Sigmoid colon (tissue), 7 donors: ENCODE results near the gene PHOSPHO2. TPM values are rescaled to one million over a fixed set of nuclear protein-coding genes. Genes with fewer than 3 reads are reported as not detected.

Experiments
- DNase-seq: peaks from one replicate; pipeline ENCODE4 v3.0.0-alpha.2; 2019
- H3K27ac ChIP-seq, 4 donors: fragments of 200-600 bp; sonication (generic); one replicate each; pipeline ENCODE4 v1.5.1; 2016 to 2019; ENCODE audit warnings: mild to moderate bottlenecking in 1 of 4
- H3K27me3 ChIP-seq, 3 donors: fragments of 200-600 bp; sonication (generic); one replicate each; pipeline ENCODE4 v1.5.1; 2019; ENCODE audit warnings: mild to moderate bottlenecking in 1 of 3
- H3K36me3 ChIP-seq, 4 donors: fragments of 200-600 bp; sonication (generic); one replicate each; pipeline ENCODE4 v1.5.1; 2016 to 2019
- H3K4me1 ChIP-seq, 4 donors: fragments of 200-600 bp; sonication (generic); one replicate each; pipeline ENCODE4 v1.5.1; 2017 to 2019
- H3K4me3 ChIP-seq, 4 donors: fragments of 200-600 bp; sonication (generic); one replicate each; pipeline ENCODE4 v1.5.1; 2017 to 2019; ENCODE audit warnings: mild to moderate bottlenecking in 2 of 4, moderate library complexity in 1 of 4
- H3K9me3 ChIP-seq, 4 donors: fragments of 200-600 bp in 3 of 4; sonication (generic) in 3 of 4; one replicate each; pipeline versions ENCODE4 v1.5.1 to v1.6.1; 2013 to 2019
- CTCF ChIP-seq, 4 experiments: fragments of 450-650 bp in 3 of 4; fragments of 200-600 bp in 1 of 4; IDR thresholded peaks; one replicate each; pipeline ENCODE4 v1.5.1; 2016 to 2019; ENCODE audit warnings: antibody characterized with exemption in 4 of 4, mild to moderate bottlenecking in 3 of 4, moderate library complexity in 2 of 4
- EP300 ChIP-seq, 4 donors: sonication (generic); formaldehyde crosslinking; IDR thresholded peaks; one replicate each; pipeline ENCODE4 v1.6.1; 2017; ENCODE audit warnings: antibody characterized with exemption in 4 of 4
- POLR2A ChIP-seq, 2 donors: fragments of 450-650 bp; IDR thresholded peaks; one replicate each; pipeline ENCODE4 v1.6.1; 2016; ENCODE audit warnings: antibody characterized with exemption in 2 of 2, mild to moderate bottlenecking in 2 of 2, moderate library complexity in 2 of 2
- POLR2AphosphoS5 ChIP-seq, 4 donors: sonication (generic); formaldehyde crosslinking; IDR thresholded peaks; one replicate each; pipeline ENCODE4 v1.6.1; 2017; ENCODE audit warnings: antibody characterized with exemption in 4 of 4
- WGBS, 2 donors: extraction: QIAGEN DNeasy Blood & Tissue Kit; methylation state at CpG; one replicate each; pipeline ENCODE4 v1.1.7; 2013; 5-methylcytosine and 5-hydroxymethylcytosine counted together
- intact Hi-C: fragments of 100-400 bp; cut with DNase I; formaldehyde crosslinking; loops from one replicate; pipeline ENCODE4 v1.15.1; 2023
- polyA plus RNA-seq, 3 donors: library from polyadenylated mRNA; stranded (reverse); fragments of 200-250 nt; gene quantifications; one replicate each; pipeline ENCODE4 v1.2.3, GENCODE V29; 2013
- total RNA-seq, 4 donors: library from RNA; depleted of rRNA; stranded (reverse); fragments of >200 nt; gene quantifications; one replicate each; pipeline ENCODE4 v1.1.0, GENCODE V29; 2016
- donor health status: healthy with polysubstance abuse.
- donor health status: Bipolar disorder and iron deficiency.
- donor health status: healthy.

The PHOSPHO2 gene
- total and polyA plus RNA-seq, 7 donors, result 3.8 to 19.9 (median 9.4) TPM

- no peak for DNase-seq
- intact Hi-C loops, result no loop called here
- H3K9me3 ChIP-seq, result no peaks in the 10 kb centered on the region
- H3K27ac ChIP-seq, result peak overlapping the region in 3 of 4 donors; percentile 63 to 74 (median 68)
- H3K4me3 ChIP-seq, result peak overlapping the region in 1 of 4 donors; percentile 40
- WGBS, 2 donors, result 83 to 93% methylated on average over 6 of the region's 6 CpGs
- no peaks in the 10 kb centered on the region for H3K27me3 ChIP-seq
- H3K4me1 ChIP-seq, result peaks cover 0 to 47% (median 34%) of the 10 kb centered on the region in 4 donors
- no peaks in the 10 kb centered on the region for H3K36me3 ChIP-seq
- TF ChIP-seq EP300 (IDR thresholded peaks at IDR 0.05), result no peak
- TF ChIP-seq POLR2AphosphoS5 (IDR thresholded peaks at IDR 0.05), result no peak
- no peak for TF ChIP-seq POLR2A (IDR thresholded peaks at IDR 0.05)
- no peak for TF ChIP-seq CTCF (IDR thresholded peaks at IDR 0.05)
These were observed 20.4 kb downstream of the PHOSPHO2 start for GRCh38 chr2:169714699-169715098.

GRCh38 chr2:169715379-169716237 is 21.3 kb downstream of the PHOSPHO2 start:
- Histone ChIP-seq H3K9me3 (no peaks in the 10 kb centered on the region), H3K27ac (peak overlapping the region in 3 of 4 donors; percentile 63 to 74 (median 68)), H3K36me3 (no peaks in the 10 kb centered on the region), H3K4me3 (peak overlapping the region; percentile 14 to 41 (median 36)), H3K4me1 (peaks cover 0 to 40% (median 30%) of the 10 kb centered on the region in 4 donors), H3K27me3 (no peaks in the 10 kb centered on the region)
- 11 to 54% methylated on average over 17 of the region's 17 CpGs for WGBS, 2 donors
- intact Hi-C loops, result no loop called here
- DNase-seq, result peak; percentile 74
- TF ChIP-seq CTCF (IDR thresholded peaks at IDR 0.05), result no peak
- TF ChIP-seq POLR2AphosphoS5 (IDR thresholded peaks at IDR 0.05), result no peak
- no peak for TF ChIP-seq EP300 (IDR thresholded peaks at IDR 0.05)
- no peak for TF ChIP-seq POLR2A (IDR thresholded peaks at IDR 0.05)

- WGBS, 2 donors, result 9 to 58% methylated on average over 12 of the region's 12 CpGs
- no peak for DNase-seq
- Histone ChIP-seq H3K27ac (peak overlapping the region in 3 of 4 donors; percentile 63 to 74 (median 68)), H3K36me3 (no peaks in the 10 kb centered on the region), H3K4me3 (peak overlapping the region in 3 of 4 donors; percentile 1 to 40 (median 33)), H3K4me1 (peaks cover 0 to 38% (median 30%) of the 10 kb centered on the region in 4 donors), H3K9me3 (no peaks in the 10 kb centered on the region), H3K27me3 (no peaks in the 10 kb centered on the region)
- TF ChIP-seq EP300 (IDR thresholded peaks at IDR 0.05) (no peak), POLR2AphosphoS5 (IDR thresholded peaks at IDR 0.05) (peak in 2 of 4 donors; percentile 61 to 62)
- intact Hi-C loops, result no loop called here
These were observed 22.1 kb downstream of the PHOSPHO2 start for GRCh38 chr2:169716238-169716886.

- DNase-seq, result peak; percentile 84
- Histone ChIP-seq H3K4me3 (no peak overlapping the region), H3K27me3 (no peaks in the 10 kb centered on the region), H3K36me3 (no peaks in the 10 kb centered on the region), H3K4me1 (peaks cover 0 to 38% (median 30%) of the 10 kb centered on the region in 4 donors), H3K9me3 (no peaks in the 10 kb centered on the region), H3K27ac (peak overlapping the region in 3 of 4 donors; percentile 63 to 74 (median 68))
- no peak for TF ChIP-seq POLR2A (IDR thresholded peaks at IDR 0.05)
- peak; percentile 72 to 91 (median 86) for TF ChIP-seq POLR2AphosphoS5 (IDR thresholded peaks at IDR 0.05)
- TF ChIP-seq EP300 (IDR thresholded peaks at IDR 0.05), result peak in 1 of 4 donors; percentile 50
- TF ChIP-seq CTCF (IDR thresholded peaks at IDR 0.05), result no peak
- intact Hi-C loops, result no loop called here
- 15 to 59% methylated on average over 12 of the region's 12 CpGs for WGBS, 2 donors
These were observed 22.8 kb downstream of the PHOSPHO2 start for GRCh38 chr2:169716938-169717690.
